Brain microvascular endothelial cell (primary cell): Measurements from ENCODE around the gene TMPRSS13.

Experiments used
- DNase-seq: peaks from one replicate; pipeline ENCODE4 v3.0.0-alpha.2; 2020
- H3K27ac ChIP-seq: fragments of 250-450 bp; sonication (Bioruptor Pico); 2 replicates; pipeline ENCODE4 v1.5.1; 2020; ENCODE audit warnings: mild to moderate bottlenecking, moderate library complexity
- H3K27me3 ChIP-seq: fragments of 250-450 bp; sonication (Bioruptor Pico); replicated peaks from 2 replicates; pipeline ENCODE4 v1.5.1; 2020; ENCODE audit warnings: mild to moderate bottlenecking
- H3K36me3 ChIP-seq: fragments of 250-450 bp; sonication (Bioruptor Pico); replicated peaks from 2 replicates; pipeline ENCODE4 v1.5.1; 2020; ENCODE audit warnings: mild to moderate bottlenecking
- H3K4me3 ChIP-seq: 2 replicates; pipeline ENCODE4 v1.5.1; 2011; ENCODE audit warnings: low read depth, mild to moderate bottlenecking, control low read depth, low read length, moderate library complexity
- CTCF ChIP-seq: IDR thresholded peaks from 2 replicates; pipeline ENCODE4 v1.5.1; 2011; ENCODE audit warnings: low read depth, mild to moderate bottlenecking, moderate library complexity, low read length, control low read depth, inconsistent platforms; ENCODE audit errors: missing control alignments
- in situ Hi-C: cut with HindIII; loops from 2 replicates; pipeline ENCODE4 v1.10.0; 2017; ENCODE audit warnings: low sequenced_read_pairs, low pct_ligation_motif_present

The TMPRSS13 gene

DNA sequence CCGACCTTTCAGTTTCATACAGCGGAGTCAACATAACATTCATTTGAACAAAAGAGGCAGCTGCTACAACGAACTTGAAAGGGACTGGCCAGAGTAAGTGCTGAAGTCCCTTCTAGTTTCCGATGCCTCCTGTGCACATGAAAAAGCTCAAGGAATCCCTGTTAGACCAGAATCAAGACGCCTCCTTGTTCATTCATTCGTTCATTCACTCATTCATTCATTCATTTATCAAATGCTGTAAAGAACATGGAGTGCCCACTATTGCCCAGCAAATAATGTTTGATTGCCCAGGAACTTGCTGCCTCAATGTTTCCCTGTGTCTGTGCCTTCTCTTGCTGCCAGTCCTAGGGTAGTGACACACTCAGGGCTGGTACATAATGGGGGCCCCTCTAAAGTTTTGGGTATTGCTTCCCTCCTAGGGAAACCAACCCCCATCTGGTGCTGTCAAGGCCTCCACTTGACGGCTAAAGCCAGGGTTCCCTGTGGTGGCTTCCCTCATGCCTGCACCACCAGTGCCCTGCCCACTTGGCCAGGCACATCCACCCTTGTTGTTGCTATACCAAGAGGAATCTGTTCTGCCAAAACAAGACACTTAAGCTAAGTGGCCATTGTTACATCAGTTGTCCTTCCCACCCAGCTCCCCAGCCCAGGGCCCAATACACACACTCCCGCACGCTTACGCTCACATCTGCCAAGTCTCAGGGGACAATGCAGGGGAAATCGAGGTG is 3.8 kb downstream of the TMPRSS13 start:
- in situ Hi-C loops, result loop anchor here (25.0 kb wide), 1 partner anchor 88 kb away; no protein-coding TSS in a partner anchor
- no peak for DNase-seq
- no peak for TF ChIP-seq CTCF
- H3K27ac ChIP-seq, result no peak overlapping the region
- no peaks in the 10 kb centered on the region for H3K27me3 ChIP-seq
- H3K36me3 ChIP-seq, result no peaks in the 10 kb centered on the region
- no peak overlapping the region for H3K4me3 ChIP-seq

DNA sequence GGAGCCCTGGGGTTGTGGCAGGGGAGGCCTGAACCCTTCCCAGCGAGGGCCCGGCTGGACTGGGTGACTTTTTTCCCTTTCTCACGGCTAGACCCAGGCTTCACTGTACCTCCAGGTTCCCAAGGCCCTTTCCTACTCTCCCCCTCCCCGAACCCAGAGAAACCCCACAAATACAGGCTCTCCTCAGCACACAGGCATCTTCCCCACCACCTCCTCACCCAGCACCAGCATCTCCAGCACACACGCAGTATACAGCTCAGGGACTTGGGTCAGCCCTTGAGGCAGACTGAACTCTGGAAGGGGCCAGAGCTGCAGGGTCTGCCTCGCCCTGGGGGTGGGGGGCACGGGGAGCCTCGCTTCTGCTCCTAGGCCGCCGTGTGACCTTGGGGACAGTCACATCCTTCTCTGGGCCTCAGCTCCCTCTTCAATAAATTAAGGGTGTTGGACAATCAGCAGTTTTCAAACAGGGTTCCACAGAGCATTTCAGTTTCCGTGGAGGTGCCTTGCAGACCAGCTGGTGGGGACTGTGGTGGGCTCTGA is 4.5 kb downstream of the TMPRSS13 start:
- TF ChIP-seq CTCF, result no peak
- H3K27me3 ChIP-seq, result no peaks in the 10 kb centered on the region
- DNase-seq, result no peak
- H3K36me3 ChIP-seq, result no peaks in the 10 kb centered on the region
- no peak overlapping the region for H3K4me3 ChIP-seq
- in situ Hi-C loops, result loop anchor here (25.0 kb wide), 1 partner anchor 87 kb away; no protein-coding TSS in a partner anchor
- no peak overlapping the region for H3K27ac ChIP-seq

DNA sequence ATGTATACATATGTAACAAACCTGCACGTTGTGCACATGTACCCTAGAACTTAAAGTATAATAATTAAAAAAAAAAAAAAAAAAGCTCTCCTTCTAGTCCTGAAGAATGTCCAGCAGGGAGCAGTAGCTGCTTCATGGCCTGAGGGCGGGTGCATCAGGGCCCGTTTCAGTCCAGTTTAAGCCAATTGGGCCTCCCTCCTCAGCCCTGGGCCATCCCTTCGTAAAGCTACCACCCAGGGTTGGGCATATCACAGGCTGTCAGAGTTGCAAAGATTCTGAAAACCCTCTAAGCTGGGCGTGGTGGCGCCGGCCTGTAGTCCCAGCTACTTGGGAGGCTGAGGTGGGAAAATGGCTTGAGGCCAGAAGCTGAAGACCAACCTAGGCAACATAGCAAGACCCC is 5.4 kb downstream of the TMPRSS13 start:
- Histone ChIP-seq H3K4me3 (no peak overlapping the region), H3K27me3 (no peaks in the 10 kb centered on the region), H3K27ac (no peak overlapping the region), H3K36me3 (no peaks in the 10 kb centered on the region)
- no peak for DNase-seq
- no peak for TF ChIP-seq CTCF
- in situ Hi-C loops, result no loop called here

DNA sequence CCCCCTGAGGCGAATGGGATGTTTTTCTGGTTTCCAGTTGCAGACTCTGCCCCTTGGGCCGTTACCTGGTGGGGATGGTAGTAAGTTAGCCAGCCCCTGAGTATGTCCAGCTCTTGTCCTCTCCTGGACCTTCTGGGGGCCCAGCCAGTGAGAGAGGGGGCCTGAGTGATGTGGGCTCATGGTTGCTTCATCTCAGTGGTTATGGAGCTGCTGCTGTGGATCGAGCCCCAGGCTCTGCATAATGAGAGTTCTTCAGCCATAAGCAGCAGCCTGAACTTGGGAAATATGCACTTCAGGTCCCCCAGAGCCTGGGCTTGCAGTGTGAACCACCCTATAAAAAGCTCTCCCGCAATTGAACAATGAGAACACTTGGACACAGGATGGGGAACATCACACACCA is 5.9 kb downstream of the TMPRSS13 start:
- no peaks in the 10 kb centered on the region for H3K27me3 ChIP-seq
- no peak overlapping the region for H3K27ac ChIP-seq
- no peak for DNase-seq
- H3K4me3 ChIP-seq, result no peak overlapping the region
- in situ Hi-C loops, result no loop called here
- no peaks in the 10 kb centered on the region for H3K36me3 ChIP-seq
- no peak for TF ChIP-seq CTCF

DNA sequence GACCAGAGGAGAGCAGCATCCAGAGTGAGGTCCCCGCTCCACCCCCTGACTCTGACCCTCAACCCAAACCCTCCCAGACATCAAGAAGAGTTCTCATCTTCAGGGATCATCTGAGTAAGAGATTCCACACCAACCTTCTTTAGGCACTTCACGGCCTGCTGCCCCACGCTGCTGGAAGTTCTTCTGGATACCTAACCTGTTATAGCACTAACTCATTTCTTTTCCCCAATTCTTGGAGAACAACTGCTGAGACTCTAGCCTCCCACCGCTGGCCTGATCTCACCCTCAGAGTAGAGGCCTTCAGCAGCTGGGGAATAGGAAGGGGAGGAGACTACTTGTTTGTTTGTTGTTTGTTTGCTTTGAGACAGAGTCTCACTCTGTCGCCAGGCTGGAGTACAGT is 7.3 kb downstream of the TMPRSS13 start:
- DNase-seq, result no peak
- no peaks in the 10 kb centered on the region for H3K36me3 ChIP-seq
- TF ChIP-seq CTCF, result no peak
- in situ Hi-C loops, result no loop called here
- H3K27ac ChIP-seq, result no peak overlapping the region
- no peaks in the 10 kb centered on the region for H3K27me3 ChIP-seq
- no peak overlapping the region for H3K4me3 ChIP-seq
